Omental fat pad (tissue), 4 donors: ENCODE measurements around the gene ZDHHC21. TPM values are rescaled to one million over a fixed set of nuclear protein-coding genes. Genes with fewer than 3 reads are reported as not detected.
"Not testable (repeated sequence)": the region's sequence is repeated elsewhere in the genome, so short reads cannot be mapped to it uniquely, and the experiment has no call there.

Experiments used
- ATAC-seq: fragments of 150-250 bp; one replicate; pipeline ENCODE4 v1.9.1; 2016; ENCODE audit warnings: mild to moderate bottlenecking, moderate library complexity; ENCODE audit not compliant: low FRiP score
- DNase-seq: peaks from one replicate; pipeline ENCODE4 v3.0.0-alpha.2; 2019; ENCODE audit warnings: low spot score
- CTCF ChIP-seq, 3 donors: fragments of 450-650 bp; IDR thresholded peaks; one replicate each; pipeline ENCODE4 v1.5.1; 2016 to 2017; ENCODE audit warnings: antibody characterized with exemption in 3 of 3, mild to moderate bottlenecking in 3 of 3, moderate library complexity in 2 of 3
- total RNA-seq, 4 donors: library from RNA; depleted of rRNA; stranded (reverse); fragments of >200 nt; gene quantifications; one replicate each; pipeline ENCODE4 v1.1.0, GENCODE V29; 2016

ZDHHC21 gene
- total RNA-seq, 4 donors from 2014 or later = 7.7 to 11.2 (median 8.3) TPM

DNA sequence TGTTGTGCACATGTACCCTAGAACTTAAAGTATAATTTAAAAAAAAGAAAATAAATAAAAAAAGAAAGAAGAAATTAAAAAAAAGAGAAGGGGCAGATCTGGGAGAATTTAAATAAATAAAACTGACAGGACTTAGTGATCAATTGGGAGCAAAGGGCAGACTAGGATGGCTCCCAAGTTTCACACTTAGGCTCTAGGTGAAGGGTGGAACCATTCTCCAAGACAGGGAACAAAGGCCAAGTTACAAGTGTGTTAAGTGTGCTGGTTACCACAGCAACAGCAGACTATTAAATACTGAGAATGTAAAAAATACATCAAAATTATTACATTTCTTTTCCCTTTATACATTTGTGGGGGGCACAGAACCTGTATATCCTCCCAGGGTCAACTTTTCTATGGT, 7.1 kb downstream of the ZDHHC21 start:
- ATAC-seq = no peak
- TF ChIP-seq CTCF (IDR thresholded peaks at IDR 0.05) = no peak
- DNase-seq = no peak

DNA sequence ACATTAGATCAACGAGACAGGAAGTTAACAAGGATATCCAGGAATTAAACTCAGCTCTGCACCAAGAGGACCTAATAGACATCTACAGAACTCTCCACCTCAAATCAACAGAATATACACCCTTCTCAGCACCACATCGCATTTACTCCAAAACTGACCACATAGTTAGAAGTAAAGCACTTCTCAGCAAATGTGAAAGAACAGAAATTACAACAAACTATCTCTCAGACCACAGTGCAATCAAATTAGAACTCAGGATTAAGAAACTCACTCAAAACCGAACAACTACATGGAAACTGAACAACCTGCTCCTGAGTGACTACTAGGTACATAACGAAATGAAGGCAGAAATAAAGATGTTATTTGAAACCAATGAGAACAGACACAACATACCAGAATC, 10.6 kb downstream of the ZDHHC21 start:
- ATAC-seq, DNase-seq: not testable (repeated sequence)

- ATAC-seq = no peak
These were observed 14.5 kb downstream of the ZDHHC21 start for GRCh38 chr9:14678776-14679175.

DNA sequence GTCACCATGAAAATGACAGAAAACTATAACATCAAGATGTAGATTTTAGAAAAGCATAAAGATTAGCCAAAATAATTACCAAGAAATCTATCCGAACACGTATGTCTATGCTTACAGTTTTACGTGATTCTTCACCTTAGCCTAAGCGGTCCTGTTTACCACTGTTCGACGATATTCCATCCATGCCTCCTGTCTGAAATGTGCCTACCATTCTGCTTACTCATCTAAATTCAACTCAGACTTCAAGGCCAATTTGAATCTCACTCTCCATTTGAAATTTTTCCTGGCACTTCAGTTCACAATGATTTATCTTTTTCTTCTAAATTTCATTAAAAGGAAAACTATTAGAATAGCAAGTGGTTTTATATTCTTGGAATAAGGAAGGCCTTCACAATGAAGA, 15.4 kb downstream of the ZDHHC21 start:
- ATAC-seq (no peak), DNase-seq (no peak)
- no peak for TF ChIP-seq CTCF (IDR thresholded peaks at IDR 0.05)

More at GRCh38 chr9:14678776-14679175, 14.5 kb downstream of the ZDHHC21 start:
- no peak for DNase-seq
- TF ChIP-seq CTCF (IDR thresholded peaks at IDR 0.05) = no peak

- no peak for ATAC-seq
These were observed 15.8 kb downstream of the ZDHHC21 start for GRCh38 chr9:14677396-14677795.

DNA sequence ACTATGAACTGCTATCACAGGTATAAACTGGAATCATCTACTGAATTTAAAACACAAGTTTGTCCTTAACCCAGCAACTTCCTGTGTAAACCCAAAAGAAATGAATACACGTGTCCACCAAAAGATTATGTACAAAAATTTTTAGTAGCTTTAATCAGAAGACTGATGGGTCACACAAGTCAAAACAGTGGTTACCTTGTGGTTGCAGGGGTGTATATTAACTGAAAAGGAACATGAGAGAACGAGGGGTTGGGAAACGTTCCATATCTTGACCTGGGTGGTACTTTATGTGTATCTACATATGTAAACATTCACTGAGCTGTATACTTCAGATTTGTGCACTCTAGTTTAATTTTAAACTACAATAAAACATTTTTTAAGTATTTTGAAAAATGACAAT, 18.6 kb downstream of the ZDHHC21 start:
- ATAC-seq = no peak
- no peak for DNase-seq
- no peak for TF ChIP-seq CTCF (IDR thresholded peaks at IDR 0.05)

More at GRCh38 chr9:14677396-14677795, 15.8 kb downstream of the ZDHHC21 start:
- no peak for DNase-seq
- TF ChIP-seq CTCF (IDR thresholded peaks at IDR 0.05) = no peak

DNA sequence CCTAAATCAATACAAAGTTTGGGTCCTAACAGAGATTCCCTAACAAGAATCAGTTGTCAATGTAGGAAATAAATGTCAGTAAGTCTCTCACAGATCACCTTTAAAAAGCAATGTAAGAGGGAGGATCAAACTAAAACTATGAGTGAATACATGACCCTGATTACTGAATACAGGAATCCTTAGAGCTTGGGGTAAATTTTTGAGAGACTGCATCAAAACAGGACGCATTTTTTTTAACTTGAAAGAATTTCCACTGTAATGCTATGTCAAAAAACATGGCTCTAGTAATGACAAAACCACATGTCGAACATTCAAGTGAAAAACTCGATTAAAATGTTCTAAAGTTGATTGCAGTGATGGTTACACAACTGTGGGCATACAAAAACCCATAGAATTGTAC, 21.9 kb downstream of the ZDHHC21 start:
- DNase-seq (no peak), ATAC-seq (no peak)
- TF ChIP-seq CTCF (IDR thresholded peaks at IDR 0.05) = no peak

DNA sequence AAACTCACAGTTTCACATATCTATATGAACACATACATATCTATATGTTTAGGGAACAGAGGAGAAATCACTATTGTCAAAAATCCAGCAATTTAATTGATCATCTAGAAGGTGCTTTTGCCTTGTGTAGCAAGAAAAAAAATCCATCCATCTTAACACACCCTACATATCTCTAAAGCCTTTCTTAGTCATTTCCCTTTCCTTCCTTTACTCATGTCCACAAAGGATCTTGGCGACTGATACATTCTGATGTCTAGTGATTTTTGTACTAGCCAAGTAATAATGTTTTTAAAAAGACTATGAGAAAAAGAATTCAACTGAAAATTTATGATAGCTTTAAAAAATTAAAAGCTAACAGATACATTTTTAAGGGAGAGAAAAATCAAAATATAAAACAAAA, 22.5 kb downstream of the ZDHHC21 start:
- no peak for TF ChIP-seq CTCF (IDR thresholded peaks at IDR 0.05)
- no peak for ATAC-seq
- DNase-seq = no peak

GRCh38 chr9:14664022-14664421, 29.2 kb downstream of the ZDHHC21 start:
- not testable (repeated sequence) for ATAC-seq, DNase-seq
